HG03520 (cell line): ENCODE data around the gene APAF1.
A peak's percentile ranks its signal among the peaks of the same experiment; 100 is the strongest.
"Not testable (repeated sequence)": the region's sequence is repeated elsewhere in the genome, so short reads cannot be mapped to it uniquely, and the experiment has no call there.

Experiments
- ATAC-seq: cut with Tn5 transposase; IDR thresholded peaks from one replicate; pipeline ENCODE4 v1.9.1; 2021; ENCODE audit warnings: mild to moderate bottlenecking, moderate library complexity; ENCODE audit not compliant: unreplicated experiment

APAF1 gene, protein sequence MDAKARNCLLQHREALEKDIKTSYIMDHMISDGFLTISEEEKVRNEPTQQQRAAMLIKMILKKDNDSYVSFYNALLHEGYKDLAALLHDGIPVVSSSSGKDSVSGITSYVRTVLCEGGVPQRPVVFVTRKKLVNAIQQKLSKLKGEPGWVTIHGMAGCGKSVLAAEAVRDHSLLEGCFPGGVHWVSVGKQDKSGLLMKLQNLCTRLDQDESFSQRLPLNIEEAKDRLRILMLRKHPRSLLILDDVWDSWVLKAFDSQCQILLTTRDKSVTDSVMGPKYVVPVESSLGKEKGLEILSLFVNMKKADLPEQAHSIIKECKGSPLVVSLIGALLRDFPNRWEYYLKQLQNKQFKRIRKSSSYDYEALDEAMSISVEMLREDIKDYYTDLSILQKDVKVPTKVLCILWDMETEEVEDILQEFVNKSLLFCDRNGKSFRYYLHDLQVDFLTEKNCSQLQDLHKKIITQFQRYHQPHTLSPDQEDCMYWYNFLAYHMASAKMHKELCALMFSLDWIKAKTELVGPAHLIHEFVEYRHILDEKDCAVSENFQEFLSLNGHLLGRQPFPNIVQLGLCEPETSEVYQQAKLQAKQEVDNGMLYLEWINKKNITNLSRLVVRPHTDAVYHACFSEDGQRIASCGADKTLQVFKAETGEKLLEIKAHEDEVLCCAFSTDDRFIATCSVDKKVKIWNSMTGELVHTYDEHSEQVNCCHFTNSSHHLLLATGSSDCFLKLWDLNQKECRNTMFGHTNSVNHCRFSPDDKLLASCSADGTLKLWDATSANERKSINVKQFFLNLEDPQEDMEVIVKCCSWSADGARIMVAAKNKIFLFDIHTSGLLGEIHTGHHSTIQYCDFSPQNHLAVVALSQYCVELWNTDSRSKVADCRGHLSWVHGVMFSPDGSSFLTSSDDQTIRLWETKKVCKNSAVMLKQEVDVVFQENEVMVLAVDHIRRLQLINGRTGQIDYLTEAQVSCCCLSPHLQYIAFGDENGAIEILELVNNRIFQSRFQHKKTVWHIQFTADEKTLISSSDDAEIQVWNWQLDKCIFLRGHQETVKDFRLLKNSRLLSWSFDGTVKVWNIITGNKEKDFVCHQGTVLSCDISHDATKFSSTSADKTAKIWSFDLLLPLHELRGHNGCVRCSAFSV (N-terminal part only)

DNA sequence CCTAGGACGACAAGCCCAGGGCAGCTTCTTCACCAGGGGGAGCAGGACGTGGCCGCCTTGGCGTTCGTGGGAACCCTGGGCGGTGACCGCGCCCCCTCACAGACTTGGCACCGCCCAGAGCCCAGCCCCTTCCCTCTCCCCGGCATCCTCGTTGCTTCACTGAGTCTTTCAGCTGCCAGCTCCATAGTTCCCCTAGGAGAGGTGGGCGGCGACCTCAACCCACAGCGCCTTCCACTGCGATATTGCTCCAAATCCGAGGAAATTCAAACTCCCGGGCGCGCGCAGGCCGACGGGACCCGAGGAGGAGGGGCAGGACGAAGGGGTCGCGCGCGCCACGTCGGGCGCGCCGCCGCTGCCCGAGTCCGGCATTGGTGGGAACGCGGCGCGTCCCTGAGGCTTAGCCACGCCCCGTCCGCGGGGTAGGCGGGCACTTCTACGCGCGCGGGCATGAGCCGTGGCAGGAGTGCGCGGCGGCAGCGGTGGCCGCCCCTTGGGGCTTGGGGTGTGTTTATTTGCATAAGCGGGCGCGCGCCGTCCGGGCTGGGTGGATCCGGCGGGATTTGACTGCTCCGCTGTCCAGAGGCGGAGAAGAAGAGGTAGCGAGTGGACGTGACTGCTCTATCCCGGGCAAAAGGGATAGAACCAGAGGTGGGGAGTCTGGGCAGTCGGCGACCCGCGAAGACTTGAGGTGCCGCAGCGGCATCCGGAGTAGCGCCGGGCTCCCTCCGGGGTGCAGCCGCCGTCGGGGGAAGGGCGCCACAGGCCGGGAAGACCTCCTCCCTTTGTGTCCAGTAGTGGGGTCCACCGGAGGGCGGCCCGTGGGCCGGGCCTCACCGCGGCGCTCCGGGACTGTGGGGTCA lies at the start of gene APAF1, which contains the start of gene IKBIP:
Gene APAF1 (plus strand): TSS at position 579 of the 860 bp plus-strand sequence. CDS start 3,070 bp downstream, outside the sequence.
Gene IKBIP (minus strand): TSS at position 77 of the 860 bp plus-strand sequence. CDS start 87 bp downstream, outside the sequence.
- ATAC-seq, result peak; percentile 81

DNA sequence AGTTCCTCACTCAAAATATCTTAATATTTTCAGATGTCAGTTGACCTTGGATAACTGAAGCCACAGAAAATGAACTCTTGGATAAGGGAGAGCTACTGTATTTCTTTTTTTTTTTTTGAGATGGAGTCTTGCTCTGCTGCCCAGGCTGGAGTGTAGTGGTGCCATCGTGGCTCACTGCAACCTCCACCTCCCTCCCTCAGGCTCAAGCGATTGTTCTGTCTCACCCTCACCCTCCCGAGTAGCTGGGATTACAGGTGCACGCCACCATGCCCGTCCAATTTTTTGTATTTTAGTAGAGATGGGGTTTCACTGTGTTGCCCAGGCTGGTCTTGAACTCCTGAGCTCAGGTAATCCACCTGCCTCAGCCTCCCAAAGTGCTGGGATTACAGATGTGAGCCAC lies 47.8 kb upstream of the APAF1 start:
- ATAC-seq, result not testable (repeated sequence)

DNA sequence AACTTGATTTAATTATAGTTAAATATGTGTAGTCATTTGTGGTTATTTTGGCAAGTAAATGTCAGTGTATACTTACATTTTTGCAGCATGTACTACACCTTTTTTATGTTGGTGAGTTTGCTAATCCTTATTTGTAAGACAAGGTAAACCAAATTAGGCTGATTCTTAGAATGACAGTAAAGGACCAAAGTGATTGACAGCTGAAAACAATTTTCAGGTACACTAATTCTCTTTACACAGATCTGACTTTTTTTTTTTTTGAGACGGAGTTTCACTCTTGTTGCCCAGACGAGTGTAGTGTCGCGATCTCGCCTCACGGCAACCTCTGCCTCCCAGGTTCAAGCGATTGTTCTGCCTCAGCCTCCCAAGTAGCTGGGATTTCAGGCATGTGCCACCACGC lies 43.2 kb upstream of the APAF1 start:
- ATAC-seq, result no peak

DNA sequence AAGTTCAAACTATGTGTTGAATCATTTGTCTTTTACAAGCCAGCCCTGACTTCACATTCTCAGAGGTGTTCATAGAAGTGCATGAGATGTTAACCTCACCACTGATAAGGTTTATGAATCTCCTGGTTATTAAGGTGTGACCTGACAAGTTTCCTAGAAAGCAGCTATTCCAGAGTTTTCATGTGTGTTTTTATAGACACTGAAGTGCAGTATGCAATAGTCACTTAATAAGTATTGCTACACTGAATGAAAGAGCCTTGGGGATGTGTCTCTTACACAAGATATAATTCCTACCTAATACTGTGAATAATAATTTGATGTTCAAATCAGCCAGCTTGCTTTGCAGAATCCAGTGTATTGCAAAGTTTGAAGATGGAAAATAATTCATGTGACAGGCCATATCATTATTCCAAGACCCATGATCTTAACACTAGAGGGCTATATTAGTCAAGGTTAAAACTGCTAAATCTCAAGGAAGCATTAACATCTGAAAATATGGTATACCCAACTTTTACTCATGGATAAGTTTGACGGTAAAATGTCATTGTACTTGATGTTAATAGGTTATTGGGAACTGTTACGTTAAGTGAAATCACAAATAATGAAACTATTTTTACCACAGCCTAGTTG lies 38.6 kb upstream of the APAF1 start:
- no peak for ATAC-seq

DNA sequence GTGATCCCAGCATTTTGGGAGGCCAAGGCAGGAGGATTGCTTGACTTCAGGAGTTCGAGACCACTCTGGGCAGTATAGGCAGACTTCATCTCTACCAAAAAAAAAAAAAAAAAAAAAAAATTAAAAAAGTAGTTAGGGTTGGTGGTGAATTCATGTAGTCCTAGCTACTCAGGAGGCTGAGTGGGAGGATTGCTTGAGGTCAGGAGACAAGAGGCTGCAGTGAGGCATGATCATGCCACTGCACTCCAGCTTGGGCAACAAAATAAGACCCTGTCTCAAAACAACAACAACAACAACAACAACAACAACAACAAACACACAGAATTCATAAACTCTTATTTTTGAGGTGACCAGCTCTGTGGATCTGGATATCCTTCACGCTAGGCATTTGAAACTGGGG lies 34.5 kb upstream of the APAF1 start:
- no peak for ATAC-seq

DNA sequence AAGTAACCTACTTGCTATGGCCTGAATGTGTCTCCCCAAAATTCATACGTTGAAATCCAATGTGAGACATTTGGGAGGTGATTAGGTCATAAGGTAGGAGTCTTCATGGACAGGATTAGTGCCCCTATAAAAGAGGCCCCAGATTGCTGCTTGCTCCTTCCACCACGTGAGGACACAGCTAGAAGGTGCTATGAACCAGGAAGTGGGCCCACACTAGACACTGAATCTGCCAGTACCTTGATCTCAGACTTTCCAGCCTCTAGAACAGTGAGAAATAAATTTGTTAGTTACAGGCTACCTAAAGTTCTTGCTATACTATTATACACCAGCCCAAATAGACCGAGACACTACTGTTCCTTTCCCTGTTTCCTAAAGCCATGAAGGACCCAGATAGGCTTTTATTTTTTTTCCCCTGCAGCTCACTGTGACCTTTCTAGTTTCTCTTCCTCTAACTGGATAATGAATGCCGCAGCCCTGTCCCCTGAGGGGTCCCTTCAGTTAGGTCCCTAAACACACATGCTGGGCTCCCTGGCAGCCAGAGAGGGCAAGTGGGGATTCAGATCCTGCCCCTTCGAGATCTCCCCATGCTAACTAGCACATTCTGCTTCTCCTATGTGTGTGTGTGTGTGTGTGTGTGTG lies 32.3 kb upstream of the APAF1 start:
- peak; percentile 87 for ATAC-seq

DNA sequence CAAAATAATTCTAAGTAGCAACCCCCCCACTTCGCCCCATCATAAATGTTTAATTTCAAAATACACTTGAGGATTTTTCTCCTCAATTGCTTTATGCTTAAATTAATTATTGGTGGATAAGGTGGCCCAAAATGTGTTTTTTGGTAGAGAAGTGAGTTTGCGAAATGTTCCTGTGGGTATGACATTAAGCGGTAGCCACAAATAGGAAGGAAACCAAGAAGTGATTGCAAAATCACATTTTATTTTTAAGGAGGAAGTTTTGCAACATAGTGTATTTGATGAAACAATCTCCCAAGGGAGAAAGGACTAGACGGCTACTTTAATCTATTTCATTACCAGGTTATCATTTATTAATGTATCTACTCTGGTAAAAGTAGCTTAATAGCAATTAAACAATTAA lies 26.1 kb upstream of the APAF1 start:
- no peak for ATAC-seq

DNA sequence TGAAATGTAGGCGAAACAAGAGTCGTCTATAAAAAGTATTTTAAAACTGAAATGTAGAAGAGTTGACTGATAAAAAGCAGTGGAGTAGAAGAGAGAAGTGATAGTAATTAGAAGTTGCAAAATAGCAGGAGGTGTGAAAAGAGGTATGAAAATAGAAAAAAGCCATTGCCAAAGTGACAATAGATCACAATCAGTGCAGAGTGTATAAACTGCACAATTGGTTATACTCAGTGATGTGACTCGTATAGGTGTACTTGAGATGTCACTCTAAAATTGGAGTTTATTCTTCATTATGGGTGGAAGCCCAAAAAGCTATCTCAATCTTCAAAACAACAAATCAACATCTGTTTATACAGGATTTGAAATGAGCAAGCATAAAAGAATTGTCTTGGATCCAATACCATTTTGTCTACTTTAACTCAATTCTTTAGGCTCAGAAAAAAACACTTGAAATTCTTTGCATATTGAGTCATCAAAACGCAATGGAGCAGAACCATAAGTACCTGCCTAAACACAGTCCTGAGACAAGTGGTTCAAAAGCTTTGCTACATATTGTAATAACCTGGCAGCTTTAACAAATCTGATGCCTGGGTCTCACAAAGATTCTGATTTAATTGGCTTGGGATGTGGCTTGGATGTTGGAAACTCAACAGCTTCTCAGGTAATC lies 9.3 kb upstream of the APAF1 start:
- peak; percentile 73 for ATAC-seq

DNA sequence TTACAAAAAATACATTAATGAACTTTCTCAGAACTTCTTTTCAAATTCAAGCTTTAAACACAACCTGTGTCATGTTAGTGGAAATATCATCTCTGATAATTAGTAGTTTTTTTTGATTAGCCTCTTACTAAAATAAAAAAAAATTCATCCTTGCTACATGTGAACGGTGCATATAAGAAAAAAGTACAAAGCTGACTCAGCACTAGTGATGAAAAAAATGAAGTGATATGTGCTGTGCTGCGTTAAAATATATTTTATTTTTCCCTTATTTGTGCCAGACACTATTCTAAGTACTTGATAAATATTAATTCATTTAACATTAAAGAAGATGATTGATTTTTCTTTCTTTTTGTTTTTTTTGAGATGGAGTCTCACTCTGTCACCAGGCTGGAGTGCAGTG lies 8.0 kb upstream of the APAF1 start:
- ATAC-seq, result no peak

DNA sequence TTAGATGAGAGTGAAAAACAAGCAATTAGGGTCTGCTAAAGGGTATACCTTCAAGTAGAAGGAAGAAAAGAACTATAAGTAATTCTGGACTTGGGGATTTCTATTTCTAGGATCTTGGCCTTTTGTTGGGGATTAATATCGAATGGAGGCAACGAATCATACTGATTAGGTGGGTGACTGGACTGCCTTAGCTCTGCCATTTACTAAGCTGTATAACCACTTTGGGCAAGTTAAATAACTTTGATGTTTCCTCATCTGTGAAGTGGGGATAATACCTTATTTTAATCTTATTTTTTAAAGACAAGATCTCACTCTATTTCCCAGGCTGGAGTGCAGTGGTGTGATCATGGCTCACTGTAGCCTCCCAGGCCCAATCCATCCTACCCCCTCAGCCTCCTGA lies 7.1 kb upstream of the APAF1 start:
- ATAC-seq, result no peak

DNA sequence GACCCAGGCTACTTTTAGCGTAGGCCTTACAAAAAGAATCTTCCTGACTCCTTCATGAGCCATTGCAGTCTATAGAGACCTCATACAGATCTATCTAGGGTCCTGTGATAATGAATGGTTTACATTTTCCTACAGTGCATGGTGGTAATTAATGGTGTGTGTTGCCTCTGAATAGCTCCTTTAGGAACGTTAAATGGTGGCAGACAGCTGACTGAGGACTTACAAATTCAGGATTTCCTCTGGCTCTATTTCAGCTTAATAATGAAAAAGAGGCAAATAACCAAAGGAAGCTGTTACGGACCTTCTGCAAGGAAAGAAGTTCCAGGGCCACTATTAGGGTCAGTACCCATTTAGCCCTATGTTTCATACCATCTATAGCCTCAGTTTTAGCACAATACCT lies 5.6 kb upstream of the APAF1 start:
- no peak for ATAC-seq

DNA sequence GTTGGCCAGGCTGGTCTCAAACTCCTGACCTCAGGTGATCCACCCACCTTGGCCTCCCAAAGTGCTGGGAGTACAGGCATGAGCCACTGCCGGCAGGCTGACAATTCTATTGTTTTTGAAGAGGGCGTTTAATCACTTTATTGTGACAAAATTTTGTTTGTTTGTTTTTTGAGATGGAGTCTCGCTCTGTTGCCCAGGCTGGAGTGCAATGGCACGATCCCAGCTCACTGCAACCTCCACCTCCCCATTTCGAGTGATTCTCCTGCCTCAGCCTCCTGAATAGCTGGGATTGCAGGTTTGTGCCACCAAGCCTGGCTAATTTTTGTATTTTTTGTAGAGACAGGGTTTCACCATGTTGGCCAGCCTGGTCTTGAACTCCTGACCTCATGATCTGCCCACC lies 2.3 kb upstream of the APAF1 start:
- ATAC-seq, result not testable (repeated sequence)

DNA sequence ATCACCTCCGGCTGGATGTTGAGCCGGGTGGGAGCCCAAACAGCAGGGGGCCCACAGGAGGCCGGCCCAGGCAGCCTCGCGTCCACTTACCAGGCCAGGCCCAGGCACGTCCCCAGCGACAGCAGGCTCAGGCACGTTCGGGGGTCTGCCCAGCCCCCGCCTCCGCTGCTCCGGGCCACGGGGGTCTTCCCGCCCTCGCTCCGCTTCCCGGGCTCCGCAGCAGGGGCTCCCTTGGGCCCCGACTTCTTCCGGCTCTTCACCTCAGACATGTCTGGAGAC lies 718 bp upstream of the APAF1 start:
- ATAC-seq, result peak; percentile 9

DNA sequence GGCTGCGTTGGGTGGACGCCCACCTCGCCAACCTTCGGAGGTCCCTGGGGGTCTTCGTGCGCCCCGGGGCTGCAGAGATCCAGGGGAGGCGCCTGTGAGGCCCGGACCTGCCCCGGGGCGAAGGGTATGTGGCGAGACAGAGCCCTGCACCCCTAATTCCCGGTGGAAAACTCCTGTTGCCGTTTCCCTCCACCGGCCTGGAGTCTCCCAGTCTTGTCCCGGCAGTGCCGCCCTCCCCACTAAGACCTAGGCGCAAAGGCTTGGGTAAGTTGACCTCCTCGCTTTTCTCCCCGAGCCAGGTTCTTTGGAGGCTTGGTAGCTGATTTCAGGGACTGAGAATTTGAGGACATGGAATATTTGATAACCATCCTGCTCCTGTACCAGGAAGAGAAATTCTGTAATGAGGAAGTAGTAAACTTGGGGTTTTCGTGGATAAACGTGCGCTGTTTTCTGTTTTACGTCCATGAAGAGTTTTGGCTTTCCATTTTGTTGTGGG lies 530 bp downstream of the APAF1 start:
- no peak for ATAC-seq

DNA sequence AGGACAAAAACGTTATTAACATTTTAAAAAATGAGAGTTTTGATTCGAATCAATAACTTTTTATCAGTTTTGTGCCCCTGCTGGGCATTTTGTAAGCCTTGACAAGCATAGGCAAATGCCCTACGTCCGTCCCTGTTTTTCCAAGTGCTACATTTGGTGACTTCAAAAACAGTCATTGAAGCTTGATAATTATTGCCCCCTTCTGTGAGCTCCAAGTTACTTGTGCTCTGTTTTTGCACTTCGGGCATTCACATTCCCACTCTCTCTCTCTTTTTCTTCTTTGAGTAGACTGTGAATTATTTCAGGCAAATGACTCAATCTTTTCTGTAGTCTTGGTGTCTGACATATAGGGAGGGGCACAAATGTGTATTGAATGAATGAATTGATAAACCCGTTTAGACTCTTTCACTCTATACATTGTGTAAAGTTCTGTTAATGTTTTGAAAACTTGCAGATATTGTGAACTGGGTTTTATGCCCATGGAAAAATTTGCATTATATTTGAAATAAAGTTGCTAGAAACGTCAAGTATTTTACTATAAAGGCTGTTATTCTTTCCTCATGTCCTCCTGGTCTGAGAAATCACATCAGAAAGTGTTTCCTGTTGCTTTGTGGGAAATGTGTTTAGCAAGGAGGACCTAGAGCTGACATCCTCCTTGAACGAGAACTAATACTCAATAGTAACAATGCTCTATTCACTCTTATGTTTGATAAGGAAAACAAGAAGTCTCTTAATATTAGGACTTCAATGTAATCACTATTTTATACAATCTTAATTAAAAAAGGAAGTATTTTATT lies 1.4 kb downstream of the APAF1 start:
- no peak for ATAC-seq

DNA sequence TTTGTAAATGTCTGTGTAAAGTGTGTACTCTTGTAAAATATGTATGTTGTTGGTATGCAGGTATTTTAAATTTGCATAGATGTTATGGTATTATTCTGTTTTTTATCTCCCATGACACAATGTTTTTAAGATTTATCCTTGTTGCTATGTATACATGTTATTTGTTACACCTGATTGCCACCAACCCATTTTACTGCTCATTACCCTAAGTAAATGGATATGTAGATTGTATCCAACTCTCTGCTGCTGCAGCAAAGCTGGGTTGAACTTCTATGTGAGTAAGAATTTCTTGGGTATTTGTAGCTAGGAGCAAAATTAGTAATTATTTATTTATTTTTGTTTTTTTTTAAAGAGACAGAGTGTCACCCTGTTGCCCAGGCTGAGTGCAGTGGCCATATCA lies 6.2 kb downstream of the APAF1 start:
- no peak for ATAC-seq

DNA sequence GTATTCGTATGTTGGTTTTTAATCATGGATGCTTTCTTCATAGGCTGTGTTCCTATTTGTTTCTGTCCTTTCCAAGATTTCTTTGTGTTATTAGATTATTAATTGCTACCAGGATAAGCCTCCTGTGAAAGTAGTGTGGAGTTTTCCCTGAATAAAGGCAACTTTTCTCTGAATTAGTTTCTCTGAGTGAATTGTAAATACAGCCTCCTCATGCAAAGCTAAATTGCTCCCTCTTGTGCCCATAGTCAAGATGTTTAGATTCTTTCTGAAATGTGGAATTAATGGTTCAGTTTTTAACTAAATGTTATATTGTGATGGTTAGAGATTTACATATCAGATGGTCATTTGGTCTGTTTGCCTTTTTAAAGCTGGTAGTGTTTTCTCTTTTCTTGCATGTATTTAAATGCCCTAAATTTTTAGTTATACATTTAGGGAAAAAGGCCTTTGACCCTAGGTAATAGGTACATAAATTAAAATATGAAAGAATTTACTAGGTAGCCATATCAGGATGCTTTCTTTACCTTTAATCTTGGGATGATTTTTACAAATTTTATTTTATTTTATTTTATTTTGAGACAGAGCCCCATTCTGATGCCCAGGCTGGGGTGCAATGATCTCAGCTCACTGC lies 8.9 kb downstream of the APAF1 start:
- no peak for ATAC-seq
